Stimulated activated CD4-positive, alpha-beta T cell treated with anti-CD3 and anti-CD28 coated beads, TNF-alpha, amount 100 ng/mL, for 24 hours (primary cell): Measurements from ENCODE around the gene SORCS2.

Experiments
- DNase-seq, 3 experiments: peaks; one replicate each; pipeline ENCODE4 v3.0.0-alpha.2; 2020; ENCODE audit warnings: low read depth in 3 of 3

SORCS2 gene

DNA sequence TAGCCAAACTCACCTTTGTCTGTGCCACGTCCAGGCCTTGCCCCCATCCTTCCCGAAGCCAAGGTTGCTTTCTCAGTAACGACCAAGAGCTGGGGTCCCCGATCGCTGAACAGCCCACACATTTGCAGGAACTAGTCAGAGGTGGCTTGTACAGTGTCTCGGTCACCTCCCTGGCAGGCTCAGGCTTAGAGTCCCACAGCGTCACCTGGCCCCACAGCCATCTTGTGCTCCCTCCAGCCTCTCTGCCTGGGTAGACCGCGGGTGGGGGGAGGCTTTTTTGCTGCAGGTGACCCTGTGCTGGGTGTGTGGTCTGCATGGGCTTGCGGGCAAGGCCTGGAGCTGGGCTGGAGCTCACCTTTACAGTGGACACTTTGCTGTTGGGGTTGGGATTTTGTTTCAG, 182.2 kb downstream of the SORCS2 start:
- no peak for DNase-seq

DNA sequence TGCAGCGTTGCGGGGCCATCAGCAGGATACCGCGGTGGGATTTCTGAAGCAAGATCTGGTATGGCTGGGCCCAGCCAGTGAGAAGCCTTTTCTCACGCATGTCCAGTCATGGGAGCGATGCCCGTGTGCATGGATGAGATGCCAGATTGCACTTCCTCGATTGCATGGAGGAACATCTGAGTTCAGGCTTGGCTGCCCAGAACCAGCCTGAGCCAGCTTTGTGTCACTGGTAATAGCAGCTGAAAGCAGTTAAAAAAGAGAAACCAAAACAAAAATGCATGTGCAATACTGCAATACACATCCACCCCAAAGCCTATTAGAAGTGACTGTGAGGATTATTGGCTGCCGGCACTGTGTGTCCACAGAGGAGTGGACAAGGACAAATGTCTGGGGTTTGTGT, 183.1 kb downstream of the SORCS2 start:
- no peak for DNase-seq

GRCh38 chr4:7377223-7377865, 185.0 kb downstream of the SORCS2 start:
- DNase-seq = no peak

DNA sequence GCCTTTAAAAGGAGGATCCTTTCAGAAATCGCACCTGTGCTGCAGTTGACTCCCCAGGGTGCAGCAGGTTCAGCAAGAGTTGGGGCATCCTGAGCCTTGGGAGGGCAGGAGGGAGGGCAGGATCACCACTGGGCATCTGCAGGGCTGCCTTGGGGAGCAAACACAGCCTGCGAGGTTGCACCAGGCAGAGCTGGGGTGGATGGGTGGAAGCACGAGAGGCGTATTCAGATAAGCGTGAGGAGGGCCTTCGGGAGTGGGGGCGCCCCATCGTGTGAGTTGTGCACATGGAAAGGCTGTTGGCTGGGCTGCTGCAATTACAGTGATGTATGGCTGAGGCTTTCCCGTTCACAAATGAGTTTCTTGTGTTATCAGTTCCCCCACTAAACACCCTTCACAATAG, 186.8 kb downstream of the SORCS2 start:
- DNase-seq = no peak

GRCh38 chr4:7379719-7380118, 187.4 kb downstream of the SORCS2 start:
- no peak for DNase-seq

GRCh38 chr4:7381221-7381889, 189.0 kb downstream of the SORCS2 start:
- no peak for DNase-seq

DNA sequence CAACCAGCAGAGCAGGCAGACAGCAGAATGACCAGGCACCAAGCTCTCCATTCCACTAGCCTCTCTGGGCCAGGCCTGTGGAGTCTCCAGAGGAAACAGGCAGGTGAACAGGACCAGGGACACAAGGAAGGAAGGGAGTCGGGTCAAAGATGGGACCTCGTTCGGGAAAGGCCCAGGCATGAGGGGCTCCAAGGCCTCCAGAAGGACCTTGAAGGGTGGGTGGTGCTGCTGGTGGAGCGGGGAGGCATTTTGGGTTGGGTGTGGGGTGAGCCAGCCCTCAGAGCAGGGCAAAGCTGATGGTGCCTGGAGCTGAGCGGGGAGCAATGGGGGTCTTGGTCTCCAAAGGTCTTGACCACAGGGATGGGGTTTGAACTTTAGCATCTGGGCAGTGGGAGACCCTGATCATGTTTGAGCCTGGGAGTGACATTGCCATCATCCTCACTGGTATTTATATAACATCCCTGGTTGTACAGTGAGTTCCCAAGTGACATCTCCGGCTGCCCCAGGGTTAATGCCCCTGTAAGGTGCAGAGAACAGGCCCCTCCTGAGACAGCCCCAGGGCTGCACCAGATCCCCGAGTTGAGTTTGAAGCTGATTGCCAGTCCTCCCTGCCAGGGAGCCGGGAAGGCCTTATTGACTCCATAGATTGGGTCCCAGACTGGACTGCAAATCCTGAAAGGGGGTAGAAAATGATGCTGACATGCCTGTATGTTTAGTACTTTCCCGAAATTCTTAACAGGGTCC, 189.7 kb downstream of the SORCS2 start:
- no peak for DNase-seq

- DNase-seq = no peak
These were observed 190.3 kb downstream of the SORCS2 start for GRCh38 chr4:7382634-7383014.

GRCh38 chr4:7383266-7383665, 190.9 kb downstream of the SORCS2 start:
- no peak for DNase-seq

GRCh38 chr4:7384003-7384928, 191.9 kb downstream of the SORCS2 start:
- no peak for DNase-seq

- no peak for DNase-seq
These were observed 192.9 kb downstream of the SORCS2 start for GRCh38 chr4:7384929-7385890.

DNA sequence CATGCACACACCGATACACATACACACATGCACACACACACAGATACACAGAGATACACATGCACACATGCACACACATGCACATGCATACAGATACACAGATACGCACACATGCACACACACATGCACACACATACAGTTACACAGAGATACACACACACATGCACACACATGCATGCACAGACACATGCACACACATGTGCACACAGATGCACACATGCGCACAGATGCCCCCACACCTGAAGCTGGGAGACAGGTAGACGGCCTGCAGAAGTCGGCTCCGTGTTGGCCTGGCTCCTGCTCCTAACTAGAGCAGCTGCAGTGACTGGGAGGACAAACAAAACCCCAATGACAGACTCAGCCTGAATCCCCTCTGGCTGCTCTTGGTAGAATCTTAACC, 195.6 kb downstream of the SORCS2 start:
- no peak for DNase-seq

DNA sequence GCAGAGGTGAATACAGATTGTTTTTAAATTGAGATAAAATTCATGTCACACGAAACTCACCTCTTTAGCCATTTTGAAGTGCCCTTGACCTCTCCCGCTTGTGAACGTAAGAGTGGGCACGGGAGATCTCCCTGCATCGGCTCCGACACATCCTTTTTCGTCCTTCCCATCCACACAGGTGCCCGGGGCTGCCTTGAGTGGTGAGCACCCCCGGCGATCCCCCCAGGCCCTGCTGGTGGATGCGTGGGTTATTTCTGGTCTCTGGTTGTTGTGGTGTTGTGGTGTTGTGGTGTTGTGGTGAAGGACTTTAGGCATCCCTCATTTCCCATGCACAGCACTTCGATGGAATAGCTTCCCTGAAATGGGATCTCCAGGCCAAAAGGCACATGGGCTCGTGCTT, 196.3 kb downstream of the SORCS2 start:
- DNase-seq = no peak

- no peak for DNase-seq
These were observed 196.9 kb downstream of the SORCS2 start for GRCh38 chr4:7389101-7389701.

DNA sequence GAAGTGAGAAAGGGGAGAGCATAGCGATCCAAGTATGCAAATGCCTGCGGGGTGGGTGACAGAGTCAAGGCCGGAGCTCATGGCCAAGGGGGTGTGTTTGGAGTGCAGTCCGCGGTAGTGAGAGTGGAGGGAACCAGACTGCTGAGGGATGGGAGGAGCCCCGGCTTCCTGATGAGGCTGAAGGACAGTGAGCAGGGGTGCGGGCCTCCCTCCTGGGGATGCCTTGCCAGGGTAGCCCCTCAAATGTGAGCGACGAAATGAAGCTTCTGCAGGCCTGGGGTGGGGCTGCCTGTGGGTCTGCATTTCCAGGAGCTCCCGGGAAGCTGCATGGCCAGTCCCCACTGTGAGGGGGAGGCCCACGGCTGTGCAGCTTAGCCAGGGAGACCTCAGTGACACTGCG, 197.4 kb downstream of the SORCS2 start:
- DNase-seq = no peak

DNA sequence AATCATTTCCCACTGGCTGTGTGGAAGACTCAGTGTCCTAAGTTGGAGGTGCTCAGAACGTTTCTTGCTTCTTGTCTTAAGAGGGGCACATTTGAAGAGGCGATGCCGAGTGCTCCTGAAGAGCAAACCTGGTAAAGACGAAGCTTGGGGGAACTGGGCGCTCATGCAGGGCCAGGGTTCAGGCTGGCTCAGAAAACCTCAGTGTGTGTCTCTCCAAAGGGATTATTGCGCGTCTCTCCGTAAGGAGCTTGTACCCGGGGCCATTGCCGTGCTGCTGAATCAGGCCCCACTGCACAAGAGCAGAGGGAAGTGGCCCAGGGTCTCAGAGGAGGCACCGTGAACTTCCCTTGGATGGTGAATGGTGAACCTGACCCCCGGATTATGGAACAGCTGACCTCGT, 198.0 kb downstream of the SORCS2 start:
- no peak for DNase-seq

DNA sequence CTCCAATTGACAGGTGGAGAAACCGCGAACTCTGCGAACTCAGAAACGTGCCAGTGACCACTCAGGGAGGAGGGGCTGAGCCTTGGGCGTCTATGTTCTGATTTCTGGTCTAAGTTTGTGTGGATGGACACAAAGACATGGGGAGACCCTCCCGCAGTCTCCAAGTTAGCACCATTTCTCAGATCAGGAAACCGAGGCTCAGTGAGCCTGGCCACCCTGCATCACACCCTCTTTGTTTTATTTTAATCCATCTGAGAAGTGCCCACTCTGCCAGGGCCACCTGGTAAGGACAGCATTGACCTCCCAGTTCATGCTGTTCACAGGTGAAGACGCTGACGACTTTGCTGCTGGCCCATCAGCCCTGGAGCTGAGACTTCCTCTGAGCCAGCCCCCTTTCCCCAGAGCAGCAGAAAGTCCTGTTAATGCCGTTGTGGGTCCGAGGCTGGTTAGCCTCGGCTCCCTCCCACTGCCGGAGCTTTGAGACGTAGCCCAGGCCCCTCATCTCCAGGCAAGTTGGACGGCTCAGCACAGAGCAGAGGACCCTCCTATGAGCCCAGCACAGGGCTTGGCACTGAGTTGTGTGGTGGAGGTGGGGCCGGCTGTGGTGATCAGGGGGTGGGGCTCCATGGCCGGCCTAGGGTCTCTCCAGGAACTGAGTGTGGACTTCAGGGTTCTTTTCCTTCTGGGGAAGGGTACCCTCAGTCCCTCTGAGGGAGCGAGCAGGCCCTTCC, 198.7 kb downstream of the SORCS2 start:
- DNase-seq = no peak

- DNase-seq = no peak
These were observed 199.5 kb downstream of the SORCS2 start for GRCh38 chr4:7391637-7392437.
